Neural cell (in vitro differentiated cells): Measurements from ENCODE around the gene RNF223.

Experiments used
- CTCF ChIP-seq: fragments of 450-650 bp; IDR thresholded peaks from 2 replicates; pipeline ENCODE4 v1.5.1; 2014; ENCODE audit warnings: antibody characterized with exemption, mild to moderate bottlenecking, moderate library complexity; ENCODE audit not compliant: poor library complexity, severe bottlenecking
- EZH2 ChIP-seq: fragments of 200-600, 300-800 bp; shearing (Covaris generic), sonication (generic); IDR thresholded peaks from 2 replicates; pipeline ENCODE4 v1.6.1; 2014; ENCODE audit warnings: antibody characterized with exemption, low read length, borderline replicate concordance, mild to moderate bottlenecking; ENCODE audit not compliant: insufficient read depth, poor library complexity, severe bottlenecking
- POLR2AphosphoS5 ChIP-seq: IDR thresholded peaks from 2 replicates; pipeline ENCODE4 v1.6.1; 2012
- RAD21 ChIP-seq: fragments of 450-650 bp; conservative IDR thresholded peaks from 2 replicates; pipeline ENCODE4 v1.6.1; 2014; ENCODE audit warnings: antibody characterized with exemption, mild to moderate bottlenecking, moderate library complexity
- REST ChIP-seq: IDR thresholded peaks from 2 replicates; pipeline ENCODE4 v1.6.1; 2012; ENCODE audit warnings: borderline replicate concordance

GRCh38 chr1:1058921-1059493 is 15.1 kb downstream of the RNF223 start:
- TF ChIP-seq EZH2 (no peak), RAD21 (no peak), POLR2AphosphoS5 (no peak), REST (no peak), CTCF (no peak)
